Measurements from ENCODE around the gene ZNF536.

ZNF536 gene

GRCh38 chr19:30376272-30376671 is 4.1 kb downstream of the ZNF536 start:
- TF ChIP-seq CTCF (IDR thresholded peaks at IDR 0.05; ENCODE audit: low read depth, low read length, missing control alignments): no peak
- no peak for DNase-seq (ENCODE audit: low read depth)

GRCh38 chr19:30376826-30377425 is 4.7 kb downstream of the ZNF536 start:
- no peak for TF ChIP-seq CTCF (IDR thresholded peaks at IDR 0.05; ENCODE audit: low read depth, low read length, missing control alignments)
- no peak for DNase-seq (ENCODE audit: low read depth)
- H3K4me3 ChIP-seq (ENCODE audit: low read depth, low read length): no peak overlapping the region

More at GRCh38 chr19:30376272-30376671, 4.1 kb downstream of the ZNF536 start:
- no peak overlapping the region for H3K4me3 ChIP-seq (ENCODE audit: low read depth, low read length)

- TF ChIP-seq CTCF (IDR thresholded peaks at IDR 0.05; ENCODE audit: low read depth, low read length, missing control alignments): no peak
- H3K4me3 ChIP-seq (ENCODE audit: low read depth, low read length): no peak overlapping the region
- DNase-seq (ENCODE audit: low read depth): no peak
Measured at GRCh38 chr19:30378701-30379100, 6.5 kb downstream of the ZNF536 start.

- no peak for TF ChIP-seq CTCF (IDR thresholded peaks at IDR 0.05; ENCODE audit: low read depth, low read length, missing control alignments)
- H3K4me3 ChIP-seq (ENCODE audit: low read depth, low read length): no peak overlapping the region
- no peak for DNase-seq (ENCODE audit: low read depth)
Measured at GRCh38 chr19:30379841-30380610, 7.8 kb downstream of the ZNF536 start.

- no peak for DNase-seq (ENCODE audit: low read depth)
Measured at GRCh38 chr19:30381366-30381765, 9.2 kb downstream of the ZNF536 start.

GRCh38 chr19:30385174-30385573 is 13.0 kb downstream of the ZNF536 start:
- H3K4me3 ChIP-seq (ENCODE audit: low read depth, low read length): no peak overlapping the region
- no peak for TF ChIP-seq CTCF (IDR thresholded peaks at IDR 0.05; ENCODE audit: low read depth, low read length, missing control alignments)

More at GRCh38 chr19:30381366-30381765, 9.2 kb downstream of the ZNF536 start:
- TF ChIP-seq CTCF (IDR thresholded peaks at IDR 0.05; ENCODE audit: low read depth, low read length, missing control alignments): no peak
- H3K4me3 ChIP-seq (ENCODE audit: low read depth, low read length): no peak overlapping the region

More at GRCh38 chr19:30385174-30385573, 13.0 kb downstream of the ZNF536 start:
- no peak for DNase-seq (ENCODE audit: low read depth)

All from GM12864 (cell line).